Measurements from ENCODE around the gene PPP2R2C.

The PPP2R2C gene

DNA sequence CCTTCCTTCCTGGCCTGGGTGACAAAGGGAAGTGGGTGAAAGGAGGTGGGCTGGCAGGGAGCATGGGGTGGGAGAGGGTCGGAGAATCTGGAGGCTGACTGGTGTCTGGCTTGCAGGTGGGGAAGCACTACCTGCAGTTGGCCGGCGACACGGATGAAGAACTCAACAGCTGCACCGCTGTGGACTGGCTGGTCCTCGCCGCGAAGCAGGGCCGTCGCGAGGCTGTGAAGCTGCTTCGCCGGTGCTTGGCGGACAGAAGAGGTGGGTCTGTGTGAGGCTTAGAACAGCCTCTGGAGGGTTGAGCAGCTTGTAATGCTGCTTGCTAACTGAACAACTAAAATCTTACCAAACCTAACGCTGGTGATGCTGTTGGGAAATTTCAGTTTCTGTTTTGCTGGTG lies 183.5 kb downstream of the PPP2R2C start:
- no peak overlapping the region for H2BK15ac ChIP-seq (ENCODE audit: low read length)
- no peak overlapping the region for H3K4ac ChIP-seq (ENCODE audit: low read length)
- H3K79me1 ChIP-seq (ENCODE audit: low read depth, low read length) = peaks cover 1% of the 10 kb centered on the region
- peaks cover 0 to 1% of the 10 kb centered on the region in 2 donors for H3K9me3 ChIP-seq (replicated peaks in 1 of 2; ENCODE audit: control insufficient read depth in 2 of 2, insufficient read depth in 1 of 2, low read depth in 1 of 2, low read length in 2 of 2)
- H3K27ac ChIP-seq (replicated peaks; ENCODE audit: low read length) = no peak overlapping the region
- H3K27me3 ChIP-seq (ENCODE audit: control insufficient read depth in 3 of 3, insufficient read depth in 3 of 3, low read depth in 1 of 3, low read length in 3 of 3) = no peaks in the 10 kb centered on the region
- H3K4me2 ChIP-seq (ENCODE audit: insufficient read depth, low read length, poor library complexity, severe bottlenecking) = no peak overlapping the region
- H3K18ac ChIP-seq (ENCODE audit: low read length) = no peak overlapping the region
- H2BK12ac ChIP-seq (ENCODE audit: low read length) = no peak overlapping the region
- no peak overlapping the region for H2BK120ac ChIP-seq (ENCODE audit: low read depth, low read length)
- WGBS, 2 donors (ENCODE audit: extremely low coverage in 2 of 2, insufficient read length in 2 of 2, insufficient replicate concordance in 1 of 2) = no CpG with 5 or more reads among the region's 15 CpGs
- H3K36me3 ChIP-seq (replicated peaks in 1 of 2; ENCODE audit: control insufficient read depth in 2 of 2, insufficient read depth in 2 of 2, low read length in 2 of 2) = peaks cover 28 to 42% of the 10 kb centered on the region in 2 donors
- H2AFZ ChIP-seq (ENCODE audit: low read length) = no peak overlapping the region
- no peak for DNase-seq (ENCODE audit: low spot score)
- H3K4me1 ChIP-seq (ENCODE audit: control insufficient read depth in 2 of 2, insufficient read depth in 1 of 2, low read depth in 1 of 2, low read length in 2 of 2) = no peaks in the 10 kb centered on the region
- no peak overlapping the region for H4K8ac ChIP-seq (ENCODE audit: low read depth, low read length)
- H3K9ac ChIP-seq (ENCODE audit: low read depth, low read length, poor library complexity) = peak overlapping the region; percentile 22
- no peak overlapping the region for H4K91ac ChIP-seq (ENCODE audit: low read depth, low read length, poor library complexity)
- H3K4me3 ChIP-seq (ENCODE audit: low read length in 2 of 2) = no peak overlapping the region
- H3K14ac ChIP-seq (ENCODE audit: low read length) = no peak overlapping the region
- H2BK5ac ChIP-seq (ENCODE audit: low read length) = no peak overlapping the region
- H3K23ac ChIP-seq (ENCODE audit: low read depth, low read length, poor library complexity) = no peak overlapping the region
- H2AK5ac ChIP-seq (ENCODE audit: low read depth, low read length) = no peak overlapping the region

DNA sequence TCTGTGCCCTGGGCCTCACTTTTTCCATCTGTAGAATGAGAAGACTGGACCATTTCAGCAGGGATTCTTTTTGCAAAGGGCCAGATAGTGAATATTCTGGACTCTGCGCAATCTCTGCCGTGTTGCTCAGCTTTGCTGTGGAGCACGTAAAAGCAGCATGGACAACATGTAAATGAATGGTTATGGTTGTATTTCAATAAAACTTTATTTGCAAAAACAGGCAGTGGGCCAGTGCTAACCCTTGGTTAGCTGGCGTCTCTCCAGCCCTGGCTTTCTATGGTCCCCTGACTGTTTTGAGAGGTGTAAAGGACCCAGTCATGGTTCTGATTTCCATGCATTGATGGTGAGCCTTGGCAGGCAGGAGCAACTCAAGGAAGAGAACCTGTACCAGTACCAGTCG lies 184.1 kb downstream of the PPP2R2C start:
- Histone ChIP-seq H2AFZ (ENCODE audit: low read length) (no peak overlapping the region), H2BK15ac (ENCODE audit: low read length) (no peak overlapping the region), H3K36me3 (replicated peaks in 1 of 2; ENCODE audit: control insufficient read depth in 2 of 2, insufficient read depth in 2 of 2, low read length in 2 of 2) (peaks cover 28 to 42% of the 10 kb centered on the region in 2 donors), H3K79me1 (ENCODE audit: low read depth, low read length) (peaks cover 1% of the 10 kb centered on the region), H3K23ac (ENCODE audit: low read depth, low read length, poor library complexity) (no peak overlapping the region), H3K4me3 (ENCODE audit: low read length in 2 of 2) (no peak overlapping the region), H2AK5ac (ENCODE audit: low read depth, low read length) (no peak overlapping the region), H3K4me1 (ENCODE audit: control insufficient read depth in 2 of 2, insufficient read depth in 1 of 2, low read depth in 1 of 2, low read length in 2 of 2) (no peaks in the 10 kb centered on the region), H3K27me3 (ENCODE audit: control insufficient read depth in 3 of 3, insufficient read depth in 3 of 3, low read depth in 1 of 3, low read length in 3 of 3) (no peaks in the 10 kb centered on the region), H3K4ac (ENCODE audit: low read length) (no peak overlapping the region), H3K9me3 (replicated peaks in 1 of 2; ENCODE audit: control insufficient read depth in 2 of 2, insufficient read depth in 1 of 2, low read depth in 1 of 2, low read length in 2 of 2) (peaks cover 0 to 1% of the 10 kb centered on the region in 2 donors), H3K27ac (replicated peaks; ENCODE audit: low read length) (no peak overlapping the region), H3K4me2 (ENCODE audit: insufficient read depth, low read length, poor library complexity, severe bottlenecking) (no peak overlapping the region), H2BK5ac (ENCODE audit: low read length) (no peak overlapping the region), H4K91ac (ENCODE audit: low read depth, low read length, poor library complexity) (no peak overlapping the region), H3K14ac (ENCODE audit: low read length) (no peak overlapping the region), H4K8ac (ENCODE audit: low read depth, low read length) (no peak overlapping the region), H3K18ac (ENCODE audit: low read length) (no peak overlapping the region), H3K9ac (ENCODE audit: low read depth, low read length, poor library complexity) (no peak overlapping the region), H2BK120ac (ENCODE audit: low read depth, low read length) (no peak overlapping the region), H2BK12ac (ENCODE audit: low read length) (no peak overlapping the region)
- DNase-seq (ENCODE audit: low spot score) = no peak
- no CpG with 5 or more reads among the region's 5 CpGs for WGBS, 2 donors (ENCODE audit: extremely low coverage in 2 of 2, insufficient read length in 2 of 2, insufficient replicate concordance in 1 of 2)

DNA sequence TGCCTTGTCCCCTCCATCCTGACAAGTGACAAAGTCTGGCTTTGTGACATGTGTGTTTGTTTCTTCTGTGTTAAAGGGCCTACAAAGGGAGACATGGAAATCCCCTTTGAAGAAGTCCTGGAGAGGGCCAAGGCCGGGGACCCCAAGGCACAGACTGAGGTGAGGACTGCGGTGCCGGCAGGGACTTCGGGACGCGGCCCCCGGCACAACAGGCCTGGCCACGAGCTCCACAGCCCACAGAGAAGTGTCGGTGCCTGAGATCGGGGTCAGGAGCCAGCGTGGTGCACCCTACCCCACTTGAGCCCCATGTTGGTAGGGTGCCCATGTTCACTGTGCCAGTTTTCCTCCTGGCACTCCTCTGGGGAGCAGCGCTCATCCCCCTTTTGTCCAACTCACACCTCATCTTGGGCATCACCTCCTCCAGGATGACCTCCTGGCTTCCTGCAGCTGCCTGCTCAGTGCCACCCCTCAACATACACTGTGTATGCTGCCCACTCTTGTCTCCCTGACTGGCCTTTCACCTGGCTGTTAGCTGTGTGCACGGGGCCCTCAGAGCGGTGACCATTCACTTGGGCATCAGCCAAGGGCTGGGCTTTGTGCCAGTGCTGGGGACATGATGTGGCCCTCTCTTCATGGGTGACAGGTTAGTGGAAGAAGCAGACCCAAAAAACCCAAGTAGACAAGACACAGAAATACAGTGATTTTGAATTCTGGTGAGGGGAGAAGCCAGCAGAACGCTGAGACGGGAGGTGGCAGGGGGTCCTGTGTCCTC lies 185.2 kb downstream of the PPP2R2C start:
- WGBS, 2 donors (ENCODE audit: extremely low coverage in 2 of 2, insufficient read length in 2 of 2, insufficient replicate concordance in 1 of 2) = no CpG with 5 or more reads among the region's 16 CpGs
- no peak overlapping the region for H3K4ac ChIP-seq (ENCODE audit: low read length)
- no peak overlapping the region for H3K4me3 ChIP-seq (ENCODE audit: low read length in 2 of 2)
- no peak overlapping the region for H2AK5ac ChIP-seq (ENCODE audit: low read depth, low read length)
- H3K18ac ChIP-seq (ENCODE audit: low read length) = no peak overlapping the region
- no peak overlapping the region for H4K8ac ChIP-seq (ENCODE audit: low read depth, low read length)
- H3K36me3 ChIP-seq (replicated peaks in 1 of 2; ENCODE audit: control insufficient read depth in 2 of 2, insufficient read depth in 2 of 2, low read length in 2 of 2) = peaks cover 25 to 48% of the 10 kb centered on the region in 2 donors
- H3K14ac ChIP-seq (ENCODE audit: low read length) = no peak overlapping the region
- H2BK5ac ChIP-seq (ENCODE audit: low read length) = no peak overlapping the region
- H3K9me3 ChIP-seq (replicated peaks in 1 of 2; ENCODE audit: control insufficient read depth in 2 of 2, insufficient read depth in 1 of 2, low read depth in 1 of 2, low read length in 2 of 2) = no peaks in the 10 kb centered on the region
- no peak overlapping the region for H3K27ac ChIP-seq (replicated peaks; ENCODE audit: low read length)
- H3K4me2 ChIP-seq (ENCODE audit: insufficient read depth, low read length, poor library complexity, severe bottlenecking) = no peak overlapping the region
- no peak overlapping the region for H2BK12ac ChIP-seq (ENCODE audit: low read length)
- H3K4me1 ChIP-seq (ENCODE audit: control insufficient read depth in 2 of 2, insufficient read depth in 1 of 2, low read depth in 1 of 2, low read length in 2 of 2) = no peaks in the 10 kb centered on the region
- DNase-seq (ENCODE audit: low spot score) = no peak
- H2BK120ac ChIP-seq (ENCODE audit: low read depth, low read length) = no peak overlapping the region
- no peak overlapping the region for H4K91ac ChIP-seq (ENCODE audit: low read depth, low read length, poor library complexity)
- H2BK15ac ChIP-seq (ENCODE audit: low read length) = no peak overlapping the region
- H2AFZ ChIP-seq (ENCODE audit: low read length) = no peak overlapping the region
- H3K79me1 ChIP-seq (ENCODE audit: low read depth, low read length) = peaks cover 1% of the 10 kb centered on the region
- no peak overlapping the region for H3K9ac ChIP-seq (ENCODE audit: low read depth, low read length, poor library complexity)
- H3K27me3 ChIP-seq (ENCODE audit: control insufficient read depth in 3 of 3, insufficient read depth in 3 of 3, low read depth in 1 of 3, low read length in 3 of 3) = no peaks in the 10 kb centered on the region
- no peak overlapping the region for H3K23ac ChIP-seq (ENCODE audit: low read depth, low read length, poor library complexity)

DNA sequence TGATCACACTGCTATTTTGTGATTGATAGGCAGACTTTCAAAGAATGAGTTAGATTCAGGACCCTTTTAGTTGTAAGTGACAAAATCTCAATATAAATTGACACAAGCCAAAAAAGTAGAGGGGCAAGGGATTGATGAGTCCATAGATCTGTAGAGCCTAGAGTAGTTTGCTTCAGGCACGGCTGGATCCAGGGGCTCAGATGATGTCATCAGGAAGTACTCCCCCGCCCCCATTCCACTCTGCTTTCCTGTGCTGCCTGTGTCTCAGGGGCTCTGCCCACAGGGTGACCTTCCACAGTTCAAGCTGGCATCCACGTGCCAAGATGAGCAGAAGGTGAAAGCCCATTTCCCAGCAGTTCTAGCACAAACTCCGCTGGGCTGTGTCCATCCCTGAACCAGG lies 189.1 kb downstream of the PPP2R2C start:
- no peak overlapping the region for H4K91ac ChIP-seq (ENCODE audit: low read depth, low read length, poor library complexity)
- no peak overlapping the region for H3K23ac ChIP-seq (ENCODE audit: low read depth, low read length, poor library complexity)
- no peak overlapping the region for H2BK15ac ChIP-seq (ENCODE audit: low read length)
- no peaks in the 10 kb centered on the region for H3K4me1 ChIP-seq (ENCODE audit: control insufficient read depth in 2 of 2, insufficient read depth in 1 of 2, low read depth in 1 of 2, low read length in 2 of 2)
- no peak overlapping the region for H3K27ac ChIP-seq (replicated peaks; ENCODE audit: low read length)
- no peak overlapping the region for H3K4me2 ChIP-seq (ENCODE audit: insufficient read depth, low read length, poor library complexity, severe bottlenecking)
- DNase-seq (ENCODE audit: low spot score) = no peak
- no peak overlapping the region for H2BK12ac ChIP-seq (ENCODE audit: low read length)
- no peak overlapping the region for H3K4me3 ChIP-seq (ENCODE audit: low read length in 2 of 2)
- H4K8ac ChIP-seq (ENCODE audit: low read depth, low read length) = no peak overlapping the region
- no peak overlapping the region for H2AFZ ChIP-seq (ENCODE audit: low read length)
- H3K36me3 ChIP-seq (replicated peaks in 1 of 2; ENCODE audit: control insufficient read depth in 2 of 2, insufficient read depth in 2 of 2, low read length in 2 of 2) = peaks cover 14 to 19% of the 10 kb centered on the region in 2 donors
- no peak overlapping the region for H2AK5ac ChIP-seq (ENCODE audit: low read depth, low read length)
- no peak overlapping the region for H2BK120ac ChIP-seq (ENCODE audit: low read depth, low read length)
- H2BK5ac ChIP-seq (ENCODE audit: low read length) = no peak overlapping the region
- no peak overlapping the region for H3K4ac ChIP-seq (ENCODE audit: low read length)
- peak overlapping the region; percentile 39 for H3K9ac ChIP-seq (ENCODE audit: low read depth, low read length, poor library complexity)
- peaks cover 1% of the 10 kb centered on the region for H3K79me1 ChIP-seq (ENCODE audit: low read depth, low read length)
- H3K18ac ChIP-seq (ENCODE audit: low read length) = no peak overlapping the region
- no peaks in the 10 kb centered on the region for H3K27me3 ChIP-seq (ENCODE audit: control insufficient read depth in 3 of 3, insufficient read depth in 3 of 3, low read depth in 1 of 3, low read length in 3 of 3)
- WGBS, 2 donors (ENCODE audit: extremely low coverage in 2 of 2, insufficient read length in 2 of 2, insufficient replicate concordance in 1 of 2) = no CpG with 5 or more reads among the region's 4 CpGs
- no peaks in the 10 kb centered on the region for H3K9me3 ChIP-seq (replicated peaks in 1 of 2; ENCODE audit: control insufficient read depth in 2 of 2, insufficient read depth in 1 of 2, low read depth in 1 of 2, low read length in 2 of 2)
- no peak overlapping the region for H3K14ac ChIP-seq (ENCODE audit: low read length)

Measured in neuronal stem cell (in vitro differentiated cells).